Measurements from ENCODE around the gene LHFPL3.

DNA sequence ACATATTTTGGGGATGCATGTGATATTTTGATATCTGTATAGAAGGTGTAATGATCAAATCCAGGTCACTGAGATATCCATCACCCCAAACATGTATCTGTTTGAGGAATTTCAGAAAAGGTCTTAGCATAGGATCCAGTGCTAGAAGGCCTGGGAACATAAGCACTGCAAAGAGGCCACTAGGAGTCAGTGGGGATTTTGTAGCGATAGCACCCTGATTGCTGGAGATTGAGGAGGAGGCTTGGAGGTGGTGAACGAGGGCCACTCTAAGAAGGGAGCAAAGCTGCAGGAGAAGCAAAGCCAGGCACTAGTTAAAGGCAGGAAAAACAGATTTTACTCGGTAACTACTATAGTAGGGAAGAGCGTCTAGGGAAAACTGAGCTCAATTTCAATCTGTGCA, 324.0 kb downstream of the LHFPL3 start:
- TF ChIP-seq, protein P1, sequence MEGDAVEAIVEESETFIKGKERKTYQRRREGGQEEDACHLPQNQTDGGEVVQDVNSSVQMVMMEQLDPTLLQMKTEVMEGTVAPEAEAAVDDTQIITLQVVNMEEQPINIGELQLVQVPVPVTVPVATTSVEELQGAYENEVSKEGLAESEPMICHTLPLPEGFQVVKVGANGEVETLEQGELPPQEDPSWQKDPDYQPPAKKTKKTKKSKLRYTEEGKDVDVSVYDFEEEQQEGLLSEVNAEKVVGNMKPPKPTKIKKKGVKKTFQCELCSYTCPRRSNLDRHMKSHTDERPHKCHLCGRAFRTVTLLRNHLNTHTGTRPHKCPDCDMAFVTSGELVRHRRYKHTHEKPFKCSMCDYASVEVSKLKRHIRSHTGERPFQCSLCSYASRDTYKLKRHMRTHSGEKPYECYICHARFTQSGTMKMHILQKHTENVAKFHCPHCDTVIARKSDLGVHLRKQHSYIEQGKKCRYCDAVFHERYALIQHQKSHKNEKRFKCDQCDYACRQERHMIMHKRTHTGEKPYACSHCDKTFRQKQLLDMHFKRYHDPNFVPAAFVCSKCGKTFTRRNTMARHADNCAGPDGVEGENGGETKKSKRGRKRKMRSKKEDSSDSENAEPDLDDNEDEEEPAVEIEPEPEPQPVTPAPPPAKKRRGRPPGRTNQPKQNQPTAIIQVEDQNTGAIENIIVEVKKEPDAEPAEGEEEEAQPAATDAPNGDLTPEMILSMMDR (IDR thresholded peaks at IDR 0.05): no peak
- TF ChIP-seq EZH2 (IDR thresholded peaks at IDR 0.05; ENCODE audit: borderline replicate concordance, insufficient read depth, low read depth, low read length, poor library complexity, severe bottlenecking): no peak

All from B cell (primary cell).